Lower leg skin (tissue), 3 donors: ENCODE measurements around the gene BDH1.

Experiments
- CTCF ChIP-seq, 3 donors: fragments of 450-650 bp; IDR thresholded peaks; one replicate each; pipeline ENCODE4 v1.5.1; 2016; ENCODE audit warnings: antibody characterized with exemption in 3 of 3, mild to moderate bottlenecking in 3 of 3, moderate library complexity in 2 of 3
- POLR2A ChIP-seq, 2 donors: fragments of 450-650 bp; IDR thresholded peaks; one replicate each; pipeline ENCODE4 v1.6.1; 2016 to 2017; ENCODE audit warnings: antibody characterized with exemption in 2 of 2, mild to moderate bottlenecking in 1 of 2, moderate library complexity in 1 of 2

- TF ChIP-seq CTCF (IDR thresholded peaks at IDR 0.05), result no peak
- TF ChIP-seq POLR2A (IDR thresholded peaks at IDR 0.05), result no peak
Observed at GRCh38 chr3:197577366-197578074, 21.8 kb upstream of the BDH1 start.
